ENCODE results near the gene NSFL1C. TPM values are rescaled to one million over a fixed set of nuclear protein-coding genes. Genes with fewer than 3 reads are reported as not detected.

The NSFL1C gene
- total and polyA plus RNA-seq, 8 donors = 60.5 to 96.9 (median 92.9) TPM

DNA sequence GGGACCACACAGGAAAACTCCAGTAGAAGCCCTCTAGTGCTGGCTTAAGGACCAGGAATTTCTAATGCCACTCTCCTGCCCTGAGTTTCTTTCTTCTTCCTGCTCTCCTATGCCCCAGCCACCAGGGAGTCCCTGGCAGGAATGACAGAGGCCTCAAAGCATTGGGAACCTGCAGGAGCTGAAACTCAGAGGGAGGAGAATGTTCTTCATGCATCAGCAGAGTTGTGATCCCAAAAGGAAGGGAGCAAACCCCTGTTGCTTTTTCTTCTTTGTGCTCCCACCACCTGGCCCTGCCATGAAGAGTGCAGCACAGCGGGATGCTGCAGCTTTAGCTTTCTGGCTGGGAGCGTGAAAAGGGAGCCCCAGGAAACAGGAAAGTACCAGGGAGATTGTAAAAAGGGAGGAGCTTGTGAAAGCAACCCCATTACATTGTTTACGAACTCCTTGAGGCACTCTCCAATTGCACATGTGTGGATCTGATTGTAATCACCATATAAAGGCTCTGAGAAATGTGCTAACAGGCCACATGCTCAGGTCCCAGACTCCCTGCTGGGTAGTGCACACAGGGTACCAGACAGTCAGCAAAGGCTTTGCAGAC, 39.1 kb downstream of the NSFL1C start:
- ATAC-seq (peak; percentile 71), DNase-seq (no peak)
- Histone ChIP-seq H3K36me3 (no peaks in the 10 kb centered on the region), H3K9me3 (no peaks in the 10 kb centered on the region), H3K27ac (no peak overlapping the region), H3K4me1 (no peaks in the 10 kb centered on the region), H3K4me3 (no peak overlapping the region), H3K27me3 (no peaks in the 10 kb centered on the region)
- intact Hi-C loops (cut with DNase I) = no loop called here
- TF ChIP-seq, protein P1, sequence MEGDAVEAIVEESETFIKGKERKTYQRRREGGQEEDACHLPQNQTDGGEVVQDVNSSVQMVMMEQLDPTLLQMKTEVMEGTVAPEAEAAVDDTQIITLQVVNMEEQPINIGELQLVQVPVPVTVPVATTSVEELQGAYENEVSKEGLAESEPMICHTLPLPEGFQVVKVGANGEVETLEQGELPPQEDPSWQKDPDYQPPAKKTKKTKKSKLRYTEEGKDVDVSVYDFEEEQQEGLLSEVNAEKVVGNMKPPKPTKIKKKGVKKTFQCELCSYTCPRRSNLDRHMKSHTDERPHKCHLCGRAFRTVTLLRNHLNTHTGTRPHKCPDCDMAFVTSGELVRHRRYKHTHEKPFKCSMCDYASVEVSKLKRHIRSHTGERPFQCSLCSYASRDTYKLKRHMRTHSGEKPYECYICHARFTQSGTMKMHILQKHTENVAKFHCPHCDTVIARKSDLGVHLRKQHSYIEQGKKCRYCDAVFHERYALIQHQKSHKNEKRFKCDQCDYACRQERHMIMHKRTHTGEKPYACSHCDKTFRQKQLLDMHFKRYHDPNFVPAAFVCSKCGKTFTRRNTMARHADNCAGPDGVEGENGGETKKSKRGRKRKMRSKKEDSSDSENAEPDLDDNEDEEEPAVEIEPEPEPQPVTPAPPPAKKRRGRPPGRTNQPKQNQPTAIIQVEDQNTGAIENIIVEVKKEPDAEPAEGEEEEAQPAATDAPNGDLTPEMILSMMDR (IDR thresholded peaks at IDR 0.05) = no peak

DNA sequence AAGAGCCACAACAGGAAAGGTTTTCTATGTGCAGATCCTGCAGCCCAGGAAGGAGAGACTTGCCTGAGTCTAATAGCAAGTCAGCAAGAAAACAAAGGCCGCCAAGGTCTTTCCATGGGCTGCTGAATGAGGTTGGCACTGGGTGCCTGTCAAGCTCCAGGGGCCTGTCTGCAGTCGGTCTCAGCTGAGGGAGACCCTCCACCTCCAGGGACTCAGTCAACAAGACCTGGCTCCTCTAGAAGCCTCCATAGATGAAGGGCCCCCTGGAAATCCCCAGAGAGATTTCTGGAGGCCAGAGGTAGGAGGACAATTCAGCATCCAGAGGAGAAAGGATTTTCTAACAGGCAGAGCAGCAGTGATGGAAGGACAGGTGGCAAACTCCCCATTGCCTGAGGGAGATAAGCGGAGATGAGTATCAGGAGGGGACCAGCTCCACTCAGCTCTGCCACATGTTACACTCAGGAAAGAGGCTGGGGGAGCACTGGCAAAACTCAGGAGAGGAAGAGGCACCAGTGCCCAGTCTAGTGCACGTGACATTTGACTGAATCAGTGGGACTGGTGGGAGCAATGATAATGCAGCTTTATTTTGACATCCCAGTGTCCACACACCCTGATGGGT, 40.3 kb downstream of the NSFL1C start:
- Histone ChIP-seq H3K27me3 (no peaks in the 10 kb centered on the region), H3K36me3 (no peaks in the 10 kb centered on the region), H3K27ac (no peak overlapping the region), H3K9me3 (peaks cover 0 to under 1% of the 10 kb centered on the region in 2 donors), H3K4me1 (no peaks in the 10 kb centered on the region), H3K4me3 (no peak overlapping the region)
- TF ChIP-seq, protein P1 (IDR thresholded peaks at IDR 0.05) = no peak
- intact Hi-C loops (cut with DNase I) = no loop called here
- DNase-seq (no peak), ATAC-seq (no peak)

DNA sequence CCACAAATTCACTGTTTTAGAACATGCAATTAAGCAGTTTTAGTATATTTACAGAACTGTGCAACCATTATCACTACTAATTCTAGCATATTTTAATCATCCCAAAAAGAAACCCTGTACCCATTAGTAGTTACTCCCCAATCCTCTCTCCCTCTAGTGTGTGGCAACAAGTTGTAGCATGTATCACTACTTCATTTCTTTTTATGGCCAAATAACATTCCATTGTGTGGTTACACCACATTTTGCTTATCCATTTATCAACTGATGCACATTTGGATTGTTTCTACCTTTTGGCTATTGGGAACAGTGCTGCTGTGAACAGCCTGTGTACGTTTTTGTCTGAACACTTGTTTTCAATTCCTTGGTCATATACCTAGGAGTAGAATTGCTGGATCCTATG, 42.3 kb downstream of the NSFL1C start:
- intact Hi-C loops (cut with DNase I) = no loop called here
- ATAC-seq = no peak
- no peak overlapping the region for H3K4me3 ChIP-seq
- no peak for DNase-seq
- no peaks in the 10 kb centered on the region for H3K4me1 ChIP-seq
- no peaks in the 10 kb centered on the region for H3K36me3 ChIP-seq
- TF ChIP-seq, protein P1 (IDR thresholded peaks at IDR 0.05) = no peak
- peaks cover 0 to 13% of the 10 kb centered on the region in 2 donors for H3K9me3 ChIP-seq
- H3K27me3 ChIP-seq = no peaks in the 10 kb centered on the region
- H3K27ac ChIP-seq = no peak overlapping the region

DNA sequence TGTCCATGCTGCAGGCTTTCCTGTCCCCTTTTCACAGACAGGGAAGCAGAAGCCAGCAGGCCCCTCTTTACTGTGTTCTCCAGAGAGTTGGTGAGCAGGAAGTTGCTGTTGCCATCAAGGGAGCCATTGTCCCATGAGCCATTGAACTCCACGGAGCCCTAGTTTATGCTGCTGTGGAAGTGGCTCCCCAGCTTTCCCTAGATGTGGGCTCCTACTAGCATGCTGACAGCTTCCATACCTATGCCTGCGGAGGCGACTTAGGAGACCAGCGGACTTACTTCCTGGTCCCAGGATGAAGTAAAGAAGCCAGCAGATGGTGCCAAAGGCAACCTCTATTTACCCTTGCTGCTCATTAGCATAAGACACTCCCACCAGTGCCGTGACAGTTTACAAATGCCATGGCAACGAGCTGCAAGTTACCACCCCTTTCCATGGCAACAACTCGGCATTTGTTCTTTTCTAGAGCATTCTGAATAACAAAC, 43.0 kb downstream of the NSFL1C start:
- peaks cover 0 to 13% of the 10 kb centered on the region in 2 donors for H3K9me3 ChIP-seq
- no peak overlapping the region for H3K4me3 ChIP-seq
- intact Hi-C loops (cut with DNase I) = no loop called here
- H3K4me1 ChIP-seq = no peaks in the 10 kb centered on the region
- TF ChIP-seq, protein P1 (IDR thresholded peaks at IDR 0.05) = no peak
- H3K27me3 ChIP-seq = no peaks in the 10 kb centered on the region
- DNase-seq (peak in 1 of 4 donors; percentile 44), ATAC-seq (peak; percentile 54)
- H3K36me3 ChIP-seq = no peaks in the 10 kb centered on the region
- H3K27ac ChIP-seq = no peak overlapping the region

DNA sequence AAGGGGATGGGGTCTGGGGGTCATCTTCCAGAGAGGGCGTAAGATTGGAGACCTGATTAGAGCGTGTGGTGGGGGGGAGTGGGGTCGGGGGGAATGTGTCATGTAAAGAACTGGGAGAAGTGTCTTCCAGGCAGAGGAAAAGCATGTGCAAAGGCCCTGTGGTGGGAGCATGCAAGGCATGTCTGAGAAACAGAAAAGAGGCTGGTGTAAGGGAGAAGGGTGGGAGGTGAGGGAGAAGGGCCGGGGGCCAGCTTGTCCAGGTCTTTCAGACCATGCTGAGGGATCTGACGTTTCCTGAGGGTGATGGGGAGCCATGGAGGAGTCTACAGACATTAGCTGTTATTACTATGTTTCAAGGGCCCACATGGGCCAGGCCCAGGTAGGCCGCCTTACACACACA, 43.4 kb downstream of the NSFL1C start:
- Histone ChIP-seq H3K9me3 (peaks cover 0 to 13% of the 10 kb centered on the region in 2 donors), H3K27ac (no peak overlapping the region), H3K36me3 (no peaks in the 10 kb centered on the region), H3K4me1 (no peaks in the 10 kb centered on the region), H3K27me3 (no peaks in the 10 kb centered on the region), H3K4me3 (no peak overlapping the region)
- ATAC-seq (no peak), DNase-seq (no peak)
- intact Hi-C loops (cut with DNase I) = no loop called here
- TF ChIP-seq, protein P1 (IDR thresholded peaks at IDR 0.05) = no peak
